HEK293 (cell line): ENCODE results near the gene PIGN.

Experiments used
- CTCF ChIA-PET: fragments of 350-600 bp; formaldehyde crosslinking; extraction: SDS; loops from one replicate; lab custom pipeline; 2021; ENCODE audit warnings: antibody characterized with exemption; lab: Yijun Ruan, JAX
- POLR2A ChIA-PET: fragments of 300-600 bp; formaldehyde crosslinking; extraction: SDS; loops from one replicate; lab custom pipeline; 2020; ENCODE audit warnings: antibody characterized with exemption, inconsistent platforms; lab: Yijun Ruan, JAX
- H3K27ac ChIP-seq: fragments of 200-500 bp; sonication (Bioruptor generic); 2 replicates; pipeline ENCODE4 v1.5.1; 2014; ENCODE audit warnings: low read depth, low read length, control low read depth, inconsistent platforms; ENCODE audit errors: extremely low read depth
- H3K36me3 ChIP-seq, 2 experiments: fragments of 200-500 bp in 1 of 2; sonication (Bioruptor generic) in 1 of 2; 1 replicate in 1 of 2; 2 replicates in 1 of 2; pipeline ENCODE4 v1.5.1; 2014 to 2017; ENCODE audit warnings: inconsistent platforms in 2 of 2, low read length in 2 of 2; ENCODE audit not compliant: control insufficient read depth in 2 of 2, insufficient read depth in 1 of 2
- H3K4me1 ChIP-seq: fragments of 200-500 bp; sonication (Bioruptor generic); 2 replicates; pipeline ENCODE4 v1.5.1; 2014; ENCODE audit warnings: mild to moderate bottlenecking, low read length, inconsistent platforms; ENCODE audit not compliant: control insufficient read depth, insufficient read depth
- H3K4me3 ChIP-seq: 2 replicates; pipeline ENCODE4 v1.5.1; 2011; ENCODE audit warnings: low read depth, mild to moderate bottlenecking, control low read depth, low read length, moderate library complexity
- H3K9me3 ChIP-seq: fragments of 200-500 bp; sonication (Bioruptor generic); 2 replicates; pipeline ENCODE4 v1.5.1; 2014; ENCODE audit warnings: low read depth, low read length, inconsistent platforms; ENCODE audit not compliant: control insufficient read depth, insufficient read depth
- HOXC10 ChIP-seq: sonication (generic); formaldehyde crosslinking; IDR thresholded peaks from 2 replicates; pipeline ENCODE4 v1.8.1; 2023; ENCODE audit warnings: mild to moderate bottlenecking, missing genetic modification reagents
- SCRT2 ChIP-seq: fragments of 450-650 bp; formaldehyde crosslinking; IDR thresholded peaks from 2 replicates; pipeline ENCODE4 v1.5.1; 2016; ENCODE audit warnings: missing biosample characterization, missing genetic modification characterization
- ZBTB17 ChIP-seq: fragments of 450-650 bp; formaldehyde crosslinking; IDR thresholded peaks from 2 replicates; pipeline ENCODE4 v1.5.1; 2016; ENCODE audit warnings: missing biosample characterization, missing genetic modification characterization
- ZBTB20 ChIP-seq: fragments of 450-650 bp; formaldehyde crosslinking; IDR thresholded peaks from 2 replicates; pipeline ENCODE4 v1.5.1; 2016; ENCODE audit warnings: missing biosample characterization, missing genetic modification characterization
- ZFP69B ChIP-seq: fragments of 450-650 bp; formaldehyde crosslinking; IDR thresholded peaks from 2 replicates; pipeline ENCODE4 v1.5.1; 2016; ENCODE audit warnings: missing biosample characterization, missing genetic modification characterization
- ZNF248 ChIP-seq: fragments of 450-650 bp; formaldehyde crosslinking; IDR thresholded peaks from 2 replicates; pipeline ENCODE4 v1.5.1; 2017; ENCODE audit warnings: missing biosample characterization, missing genetic modification characterization
- ZNF274 ChIP-seq, 2 experiments: fragments of 200-500 bp in 1 of 2; fragments of 450-650 bp in 1 of 2; sonication (Bioruptor generic) in 1 of 2; formaldehyde crosslinking in 1 of 2; IDR thresholded peaks; 2 replicates each; pipeline versions ENCODE4 v1.5.1 to v1.6.1; 2014 to 2016; ENCODE audit warnings: borderline replicate concordance in 1 of 2, inconsistent platforms in 1 of 2, low read length in 1 of 2, missing biosample characterization in 1 of 2, missing genetic modification characterization in 1 of 2
- ZNF530 ChIP-seq: fragments of 450-650 bp; formaldehyde crosslinking; IDR thresholded peaks from 2 replicates; pipeline ENCODE4 v1.5.1; 2016; ENCODE audit warnings: low read depth, missing biosample characterization, missing genetic modification characterization
- ZNF555 ChIP-seq: fragments of 450-650 bp; formaldehyde crosslinking; conservative IDR thresholded peaks from 2 replicates; pipeline ENCODE4 v1.5.1; 2017; ENCODE audit warnings: missing biosample characterization, mild to moderate bottlenecking, missing genetic modification characterization, inconsistent platforms
- ZNF623 ChIP-seq: fragments of 450-650 bp; formaldehyde crosslinking; IDR thresholded peaks from 2 replicates; pipeline ENCODE4 v1.5.1; 2016; ENCODE audit warnings: missing biosample characterization, missing genetic modification characterization
- ZNF629 ChIP-seq: fragments of 450-650 bp; formaldehyde crosslinking; IDR thresholded peaks from 2 replicates; pipeline ENCODE4 v1.5.1; 2017; ENCODE audit warnings: missing biosample characterization, missing genetic modification characterization
- ZNF677 ChIP-seq: fragments of 450-650 bp; IDR thresholded peaks from 2 replicates; pipeline ENCODE4 v1.5.0; 2018; ENCODE audit warnings: missing biosample characterization, mild to moderate bottlenecking, missing genetic modification characterization, moderate library complexity
- ZSCAN30 ChIP-seq: fragments of 450-650 bp; IDR thresholded peaks from 2 replicates; pipeline ENCODE4 v1.5.1; 2018; ENCODE audit warnings: missing biosample characterization, mild to moderate bottlenecking, missing genetic modification characterization, moderate library complexity
- TF ChIP-seq, protein P1 (sequence below): fragments of 450-650 bp; formaldehyde crosslinking; conservative IDR thresholded peaks from 2 replicates; pipeline ENCODE4 v1.5.1; 2016; ENCODE audit warnings: low read depth, missing biosample characterization, missing genetic modification characterization
- TF ChIP-seq, protein P2 (sequence below): fragments of 450-650 bp; formaldehyde crosslinking; IDR thresholded peaks from 2 replicates; pipeline ENCODE4; 2016; ENCODE audit warnings: missing biosample characterization, missing genetic modification characterization
- TF ChIP-seq, protein P3 (sequence below): fragments of 450-650 bp; formaldehyde crosslinking; IDR thresholded peaks from 2 replicates; pipeline ENCODE4 v1.5.1; 2017; ENCODE audit warnings: missing biosample characterization, missing genetic modification characterization
- TF ChIP-seq, protein P4 (sequence below): fragments of 450-650 bp; formaldehyde crosslinking; IDR thresholded peaks from 2 replicates; pipeline ENCODE4 v1.5.1; 2017; ENCODE audit warnings: missing biosample characterization, missing genetic modification characterization
- TF ChIP-seq, protein P5 (sequence below): fragments of 450-650 bp; formaldehyde crosslinking; IDR thresholded peaks from 2 replicates; pipeline ENCODE4 v1.5.1; 2016; ENCODE audit warnings: missing biosample characterization, missing genetic modification characterization
- TF ChIP-seq, protein P6 (sequence below): fragments of 450-650 bp; formaldehyde crosslinking; IDR thresholded peaks from 2 replicates; pipeline ENCODE4 v1.5.1; 2017; ENCODE audit warnings: missing biosample characterization, mild to moderate bottlenecking, missing genetic modification characterization, moderate library complexity
- TF ChIP-seq, protein P7 (sequence below): fragments of 450-650 bp; formaldehyde crosslinking; IDR thresholded peaks from 2 replicates; pipeline ENCODE4 v1.5.0; 2017; ENCODE audit warnings: missing biosample characterization, missing genetic modification characterization, borderline replicate concordance

Gene PIGN

DNA sequence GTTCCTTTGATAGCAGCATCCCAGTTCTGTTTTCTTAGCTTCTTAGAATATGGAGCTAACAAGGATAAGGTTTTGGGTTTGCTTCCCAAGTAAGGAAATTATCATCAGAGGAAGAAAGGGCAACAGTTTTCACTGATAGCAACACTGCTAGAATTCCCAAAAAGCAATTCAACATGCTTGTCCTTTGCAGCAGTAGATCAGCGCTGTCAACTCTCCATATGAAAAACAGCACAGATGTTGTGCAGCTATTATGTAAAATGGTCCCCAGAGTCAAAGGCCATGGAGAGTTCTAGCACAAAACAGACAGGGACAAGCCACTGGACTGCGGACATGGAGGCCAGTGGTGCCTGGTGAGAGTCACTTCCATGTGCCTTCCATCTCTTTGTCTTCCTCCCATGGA, 158.1 kb downstream of the PIGN start (continued):
- TF ChIP-seq, protein P1, sequence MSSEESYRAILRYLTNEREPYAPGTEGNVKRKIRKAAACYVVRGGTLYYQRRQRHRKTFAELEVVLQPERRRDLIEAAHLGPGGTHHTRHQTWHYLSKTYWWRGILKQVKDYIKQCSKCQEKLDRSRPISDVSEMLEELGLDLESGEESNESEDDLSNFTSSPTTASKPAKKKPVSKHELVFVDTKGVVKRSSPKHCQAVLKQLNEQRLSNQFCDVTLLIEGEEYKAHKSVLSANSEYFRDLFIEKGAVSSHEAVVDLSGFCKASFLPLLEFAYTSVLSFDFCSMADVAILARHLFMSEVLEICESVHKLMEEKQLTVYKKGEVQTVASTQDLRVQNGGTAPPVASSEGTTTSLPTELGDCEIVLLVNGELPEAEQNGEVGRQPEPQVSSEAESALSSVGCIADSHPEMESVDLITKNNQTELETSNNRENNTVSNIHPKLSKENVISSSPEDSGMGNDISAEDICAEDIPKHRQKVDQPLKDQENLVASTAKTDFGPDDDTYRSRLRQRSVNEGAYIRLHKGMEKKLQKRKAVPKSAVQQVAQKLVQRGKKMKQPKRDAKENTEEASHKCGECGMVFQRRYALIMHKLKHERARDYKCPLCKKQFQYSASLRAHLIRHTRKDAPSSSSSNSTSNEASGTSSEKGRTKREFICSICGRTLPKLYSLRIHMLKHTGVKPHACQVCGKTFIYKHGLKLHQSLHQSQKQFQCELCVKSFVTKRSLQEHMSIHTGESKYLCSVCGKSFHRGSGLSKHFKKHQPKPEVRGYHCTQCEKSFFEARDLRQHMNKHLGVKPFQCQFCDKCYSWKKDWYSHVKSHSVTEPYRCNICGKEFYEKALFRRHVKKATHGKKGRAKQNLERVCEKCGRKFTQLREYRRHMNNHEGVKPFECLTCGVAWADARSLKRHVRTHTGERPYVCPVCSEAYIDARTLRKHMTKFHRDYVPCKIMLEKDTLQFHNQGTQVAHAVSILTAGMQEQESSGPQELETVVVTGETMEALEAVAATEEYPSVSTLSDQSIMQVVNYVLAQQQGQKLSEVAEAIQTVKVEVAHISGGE (tag by site-specific recombination) = no peak
- TF ChIP-seq ZNF248 (tag by site-specific recombination) (no peak), ZNF555 (tag by site-specific recombination) (no peak), ZFP69B (tag by site-specific recombination) (no peak), ZSCAN30 (tag by site-specific recombination) (no peak), ZBTB20 (no peak), ZNF623 (tag by site-specific recombination) (no peak), ZBTB17 (tag by site-specific recombination) (no peak)

DNA sequence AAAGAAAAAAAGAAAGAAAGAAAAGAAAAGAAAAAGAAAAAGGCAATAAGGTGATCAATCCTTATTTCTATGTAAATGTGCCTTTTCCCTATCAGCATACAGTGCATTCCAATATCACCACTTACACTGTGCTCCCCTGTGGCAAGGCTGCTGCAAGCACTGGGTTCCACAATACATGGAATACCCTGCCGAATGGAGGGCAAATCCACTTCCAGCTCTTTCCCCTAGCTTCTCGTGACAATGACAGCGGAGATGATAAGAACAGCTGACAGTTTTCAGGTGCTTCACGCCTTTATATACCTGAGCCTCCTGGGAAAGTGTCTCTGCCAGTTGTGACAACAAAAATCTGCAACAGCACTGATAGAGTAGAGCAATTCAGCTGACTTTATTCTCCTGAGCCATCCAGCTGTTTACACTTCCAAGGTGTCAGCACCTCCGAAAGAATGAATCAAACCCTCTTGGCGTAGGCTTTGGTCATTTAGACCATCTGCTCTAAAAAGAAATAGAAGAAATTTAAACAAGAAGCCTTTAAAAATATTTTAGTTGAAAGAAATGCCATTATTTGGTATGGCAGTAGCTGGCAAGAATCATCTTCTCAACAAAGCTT, 158.8 kb downstream of the PIGN start:
- CTCF ChIA-PET = no interaction called here

DNA sequence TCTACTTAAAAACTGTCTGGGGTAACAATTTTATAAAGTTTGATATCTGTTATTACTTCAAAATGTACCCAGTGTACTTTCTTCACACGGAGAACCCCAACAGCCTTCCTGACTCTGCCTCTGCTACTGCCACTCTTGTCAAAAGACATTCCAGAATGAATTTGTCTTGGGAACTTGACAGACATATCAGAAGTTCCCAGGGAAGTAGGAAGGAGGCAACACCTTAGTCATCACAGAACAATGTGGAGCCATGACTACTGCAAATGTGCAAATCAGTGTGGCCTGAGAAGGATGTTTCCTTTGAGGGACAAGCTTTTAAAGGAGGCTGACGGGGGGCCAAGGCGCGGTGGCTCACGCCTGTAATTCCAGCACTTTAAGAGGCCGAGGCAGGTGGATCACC, 160.3 kb downstream of the PIGN start:
- Histone ChIP-seq H3K9me3 (no peaks in the 10 kb centered on the region), H3K36me3 (no peaks in the 10 kb centered on the region), H3K4me1 (no peaks in the 10 kb centered on the region), H3K27ac (no peak overlapping the region), H3K4me3 (no peak overlapping the region)
- CTCF ChIA-PET = interaction anchor here (0.6 kb wide), 1 partner anchor 661 kb away, joined by 3 read pairs; no protein-coding TSS in a partner anchor
- POLR2A ChIA-PET = no interaction called here
- TF ChIP-seq, protein P2, sequence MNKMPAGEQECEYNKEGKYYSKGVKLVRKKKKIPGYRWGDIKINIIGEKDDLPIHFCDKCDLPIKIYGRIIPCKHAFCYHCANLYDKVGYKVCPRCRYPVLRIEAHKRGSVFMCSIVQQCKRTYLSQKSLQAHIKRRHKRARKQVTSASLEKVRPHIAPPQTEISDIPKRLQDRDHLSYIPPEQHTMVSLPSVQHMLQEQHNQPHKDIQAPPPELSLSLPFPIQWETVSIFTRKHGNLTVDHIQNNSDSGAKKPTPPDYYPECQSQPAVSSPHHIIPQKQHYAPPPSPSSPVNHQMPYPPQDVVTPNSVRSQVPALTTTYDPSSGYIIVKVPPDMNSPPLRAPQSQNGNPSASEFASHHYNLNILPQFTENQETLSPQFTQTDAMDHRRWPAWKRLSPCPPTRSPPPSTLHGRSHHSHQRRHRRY (tag by site-specific recombination) = no peak
- no peak for TF ChIP-seq HOXC10 (CRISPR knock-in tag)
- no peak for TF ChIP-seq ZNF530
- TF ChIP-seq, protein P3, sequence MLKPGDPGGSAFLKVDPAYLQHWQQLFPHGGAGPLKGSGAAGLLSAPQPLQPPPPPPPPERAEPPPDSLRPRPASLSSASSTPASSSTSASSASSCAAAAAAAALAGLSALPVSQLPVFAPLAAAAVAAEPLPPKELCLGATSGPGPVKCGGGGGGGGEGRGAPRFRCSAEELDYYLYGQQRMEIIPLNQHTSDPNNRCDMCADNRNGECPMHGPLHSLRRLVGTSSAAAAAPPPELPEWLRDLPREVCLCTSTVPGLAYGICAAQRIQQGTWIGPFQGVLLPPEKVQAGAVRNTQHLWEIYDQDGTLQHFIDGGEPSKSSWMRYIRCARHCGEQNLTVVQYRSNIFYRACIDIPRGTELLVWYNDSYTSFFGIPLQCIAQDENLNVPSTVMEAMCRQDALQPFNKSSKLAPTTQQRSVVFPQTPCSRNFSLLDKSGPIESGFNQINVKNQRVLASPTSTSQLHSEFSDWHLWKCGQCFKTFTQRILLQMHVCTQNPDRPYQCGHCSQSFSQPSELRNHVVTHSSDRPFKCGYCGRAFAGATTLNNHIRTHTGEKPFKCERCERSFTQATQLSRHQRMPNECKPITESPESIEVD (tag by site-specific recombination) = no peak
- TF ChIP-seq, protein P4, sequence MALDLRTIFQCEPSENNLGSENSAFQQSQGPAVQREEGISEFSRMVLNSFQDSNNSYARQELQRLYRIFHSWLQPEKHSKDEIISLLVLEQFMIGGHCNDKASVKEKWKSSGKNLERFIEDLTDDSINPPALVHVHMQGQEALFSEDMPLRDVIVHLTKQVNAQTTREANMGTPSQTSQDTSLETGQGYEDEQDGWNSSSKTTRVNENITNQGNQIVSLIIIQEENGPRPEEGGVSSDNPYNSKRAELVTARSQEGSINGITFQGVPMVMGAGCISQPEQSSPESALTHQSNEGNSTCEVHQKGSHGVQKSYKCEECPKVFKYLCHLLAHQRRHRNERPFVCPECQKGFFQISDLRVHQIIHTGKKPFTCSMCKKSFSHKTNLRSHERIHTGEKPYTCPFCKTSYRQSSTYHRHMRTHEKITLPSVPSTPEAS = no peak
- TF ChIP-seq, protein P5, sequence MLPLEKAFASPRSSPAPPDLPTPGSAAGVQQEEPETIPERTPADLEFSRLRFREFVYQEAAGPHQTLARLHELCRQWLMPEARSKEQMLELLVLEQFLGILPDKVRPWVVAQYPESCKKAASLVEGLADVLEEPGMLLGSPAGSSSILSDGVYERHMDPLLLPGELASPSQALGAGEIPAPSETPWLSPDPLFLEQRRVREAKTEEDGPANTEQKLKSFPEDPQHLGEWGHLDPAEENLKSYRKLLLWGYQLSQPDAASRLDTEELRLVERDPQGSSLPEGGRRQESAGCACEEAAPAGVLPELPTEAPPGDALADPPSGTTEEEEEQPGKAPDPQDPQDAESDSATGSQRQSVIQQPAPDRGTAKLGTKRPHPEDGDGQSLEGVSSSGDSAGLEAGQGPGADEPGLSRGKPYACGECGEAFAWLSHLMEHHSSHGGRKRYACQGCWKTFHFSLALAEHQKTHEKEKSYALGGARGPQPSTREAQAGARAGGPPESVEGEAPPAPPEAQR = no peak
- TF ChIP-seq ZNF629 (tag by site-specific recombination) = no peak
- TF ChIP-seq, protein P6, sequence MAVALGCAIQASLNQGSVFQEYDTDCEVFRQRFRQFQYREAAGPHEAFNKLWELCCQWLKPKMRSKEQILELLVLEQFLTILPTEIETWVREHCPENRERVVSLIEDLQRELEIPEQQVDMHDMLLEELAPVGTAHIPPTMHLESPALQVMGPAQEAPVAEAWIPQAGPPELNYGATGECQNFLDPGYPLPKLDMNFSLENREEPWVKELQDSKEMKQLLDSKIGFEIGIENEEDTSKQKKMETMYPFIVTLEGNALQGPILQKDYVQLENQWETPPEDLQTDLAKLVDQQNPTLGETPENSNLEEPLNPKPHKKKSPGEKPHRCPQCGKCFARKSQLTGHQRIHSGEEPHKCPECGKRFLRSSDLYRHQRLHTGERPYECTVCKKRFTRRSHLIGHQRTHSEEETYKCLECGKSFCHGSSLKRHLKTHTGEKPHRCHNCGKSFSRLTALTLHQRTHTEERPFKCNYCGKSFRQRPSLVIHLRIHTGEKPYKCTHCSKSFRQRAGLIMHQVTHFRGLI (tag by site-specific recombination) = no peak
- TF ChIP-seq, protein P7, sequence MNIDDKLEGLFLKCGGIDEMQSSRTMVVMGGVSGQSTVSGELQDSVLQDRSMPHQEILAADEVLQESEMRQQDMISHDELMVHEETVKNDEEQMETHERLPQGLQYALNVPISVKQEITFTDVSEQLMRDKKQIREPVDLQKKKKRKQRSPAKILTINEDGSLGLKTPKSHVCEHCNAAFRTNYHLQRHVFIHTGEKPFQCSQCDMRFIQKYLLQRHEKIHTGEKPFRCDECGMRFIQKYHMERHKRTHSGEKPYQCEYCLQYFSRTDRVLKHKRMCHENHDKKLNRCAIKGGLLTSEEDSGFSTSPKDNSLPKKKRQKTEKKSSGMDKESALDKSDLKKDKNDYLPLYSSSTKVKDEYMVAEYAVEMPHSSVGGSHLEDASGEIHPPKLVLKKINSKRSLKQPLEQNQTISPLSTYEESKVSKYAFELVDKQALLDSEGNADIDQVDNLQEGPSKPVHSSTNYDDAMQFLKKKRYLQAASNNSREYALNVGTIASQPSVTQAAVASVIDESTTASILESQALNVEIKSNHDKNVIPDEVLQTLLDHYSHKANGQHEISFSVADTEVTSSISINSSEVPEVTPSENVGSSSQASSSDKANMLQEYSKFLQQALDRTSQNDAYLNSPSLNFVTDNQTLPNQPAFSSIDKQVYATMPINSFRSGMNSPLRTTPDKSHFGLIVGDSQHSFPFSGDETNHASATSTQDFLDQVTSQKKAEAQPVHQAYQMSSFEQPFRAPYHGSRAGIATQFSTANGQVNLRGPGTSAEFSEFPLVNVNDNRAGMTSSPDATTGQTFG (tag by site-specific recombination) = no peak
- no peak for TF ChIP-seq ZNF274 (IDR thresholded peaks at IDR 0.05; ENCODE audit: low read length)
- TF ChIP-seq ZNF274 (tag by site-specific recombination; IDR thresholded peaks at IDR 0.05; ENCODE audit: borderline replicate concordance) = no peak

More for the DNA sequence above, 158.8 kb downstream of the PIGN start:
- no peaks in the 10 kb centered on the region for H3K4me1 ChIP-seq
- H3K9me3 ChIP-seq = no peaks in the 10 kb centered on the region
- no peaks in the 10 kb centered on the region for H3K36me3 ChIP-seq
- TF ChIP-seq SCRT2 (tag by site-specific recombination) (no peak), ZNF677 (tag by site-specific recombination) (0 out of 2 replicates have a peak, but pooled peaks have one; percentile 34)
- no peak overlapping the region for H3K27ac ChIP-seq
- no peak overlapping the region for H3K4me3 ChIP-seq
- POLR2A ChIA-PET = no interaction called here
